Effector memory CD8-positive, alpha-beta T cell (primary cell): Measurements from ENCODE around the gene TBC1D32.
"Not testable (repeated sequence)": the region's sequence is repeated elsewhere in the genome, so short reads cannot be mapped to it uniquely, and the experiment has no call there.

ENCODE experiments used
- ATAC-seq: fragments of 150-1000 bp; cut with Tn5 transposase; replicated peaks from 2 replicates; pipeline ENCODE4 v1.10.0; 2021; ENCODE audit warnings: mild to moderate bottlenecking, moderate library complexity
- DNase-seq, 3 experiments: peaks; one replicate each; pipeline ENCODE4 v3.0.0; 2021
- H3K27ac Mint-ChIP-seq, 2 donors: one replicate each; pipeline ENCODE4 v1.8.0; 2022; ENCODE audit warnings: mild to moderate bottlenecking in 2 of 2, mixed read lengths in 2 of 2, moderate library complexity in 2 of 2
- H3K27me3 Mint-ChIP-seq, 2 donors: one replicate each; pipeline ENCODE4 v1.8.0; 2022; ENCODE audit warnings: mixed read lengths in 2 of 2
- H3K36me3 Mint-ChIP-seq: one replicate; pipeline ENCODE4 v1.8.0; 2022; ENCODE audit warnings: mild to moderate bottlenecking, moderate library complexity, mixed read lengths; ENCODE audit not compliant: insufficient read depth
- H3K4me1 Mint-ChIP-seq, 2 donors: one replicate each; pipeline ENCODE4 v1.8.0; 2022; ENCODE audit warnings: low read depth in 2 of 2, mixed read lengths in 2 of 2
- H3K4me3 Mint-ChIP-seq, 2 donors: one replicate each; pipeline ENCODE4 v1.8.0; 2022; ENCODE audit warnings: mild to moderate bottlenecking in 2 of 2, mixed read lengths in 2 of 2, moderate library complexity in 2 of 2
- H3K9me3 Mint-ChIP-seq, 2 donors: one replicate each; pipeline ENCODE4 v1.8.0; 2022; ENCODE audit warnings: mixed read lengths in 2 of 2

TBC1D32 gene

DNA sequence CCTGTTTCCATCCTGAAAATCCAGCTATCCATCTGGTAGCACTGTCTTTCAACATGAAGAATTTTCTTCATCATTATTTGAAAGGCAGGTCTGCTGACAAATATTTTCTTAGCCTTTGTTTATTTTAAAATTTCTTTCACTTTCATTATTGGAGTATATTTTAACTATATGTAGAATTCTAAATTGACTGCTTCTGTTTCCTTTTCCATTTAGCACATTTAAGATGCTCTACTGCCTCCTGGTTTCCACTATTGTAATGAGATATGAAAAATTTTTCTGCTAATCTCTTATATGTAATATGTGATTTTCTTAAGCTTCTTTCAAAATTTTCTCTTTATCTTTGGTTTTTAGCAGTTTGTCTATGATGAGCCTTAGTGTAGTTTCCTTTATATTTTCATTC is 97.3 kb downstream of the TBC1D32 start:
- Mint-ChIP-seq H3K36me3 (peaks cover 8% of the 10 kb centered on the region), H3K4me3 (no peak overlapping the region), H3K4me1 (no peaks in the 10 kb centered on the region), H3K9me3 (peaks cover 2 to 10% of the 10 kb centered on the region in 2 donors), H3K27me3 (no peaks in the 10 kb centered on the region), H3K27ac (no peak overlapping the region)
- DNase-seq, result no peak
- ATAC-seq, result no peak

- Mint-ChIP-seq H3K4me1 (no peaks in the 10 kb centered on the region), H3K27me3 (no peaks in the 10 kb centered on the region), H3K9me3 (peaks cover 2 to 10% of the 10 kb centered on the region in 2 donors), H3K27ac (no peak overlapping the region), H3K4me3 (no peak overlapping the region), H3K36me3 (peaks cover 8% of the 10 kb centered on the region)
- ATAC-seq, result no peak
- no peak for DNase-seq
Observed at GRCh38 chr6:121235386-121235785, 98.9 kb downstream of the TBC1D32 start.

DNA sequence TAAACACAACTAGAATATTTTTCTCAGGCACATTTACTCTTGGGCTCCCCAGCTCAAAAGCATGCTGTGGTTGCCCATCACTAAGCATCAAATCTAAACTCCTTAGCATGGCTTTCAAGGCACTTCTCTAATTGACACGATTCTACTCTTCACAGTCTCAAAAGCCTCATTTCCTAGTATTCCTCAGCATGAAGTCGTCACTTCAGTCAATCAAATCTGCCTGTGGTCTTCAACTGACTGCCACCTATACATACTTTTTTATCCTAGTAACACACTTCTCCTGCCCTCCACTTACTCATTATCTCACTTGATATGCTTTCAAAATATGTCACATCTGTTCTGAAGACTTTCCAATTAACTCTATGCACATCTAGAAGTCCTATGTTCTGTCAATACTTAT is 110.3 kb downstream of the TBC1D32 start:
- H3K36me3 Mint-ChIP-seq, result no peaks in the 10 kb centered on the region
- H3K4me1 Mint-ChIP-seq, result no peaks in the 10 kb centered on the region
- no peak overlapping the region for H3K4me3 Mint-ChIP-seq
- no peaks in the 10 kb centered on the region for H3K27me3 Mint-ChIP-seq
- H3K27ac Mint-ChIP-seq, result no peak overlapping the region
- ATAC-seq, result no peak
- no peak for DNase-seq
- H3K9me3 Mint-ChIP-seq, result peaks cover 0 to 3% of the 10 kb centered on the region in 2 donors

- Mint-ChIP-seq H3K27me3 (no peaks in the 10 kb centered on the region), H3K36me3 (no peaks in the 10 kb centered on the region), H3K9me3 (peaks cover 0 to 6% of the 10 kb centered on the region in 2 donors), H3K4me3 (no peak overlapping the region), H3K4me1 (no peaks in the 10 kb centered on the region), H3K27ac (no peak overlapping the region)
- no peak for ATAC-seq
- DNase-seq, result no peak
Observed at GRCh38 chr6:121223212-121223611, 111.1 kb downstream of the TBC1D32 start.

GRCh38 chr6:121222656-121223055 is 111.6 kb downstream of the TBC1D32 start:
- ATAC-seq, result no peak
- no peak overlapping the region for H3K27ac Mint-ChIP-seq
- peaks cover 2 to 12% of the 10 kb centered on the region in 2 donors for H3K9me3 Mint-ChIP-seq
- no peaks in the 10 kb centered on the region for H3K36me3 Mint-ChIP-seq
- H3K27me3 Mint-ChIP-seq, result no peaks in the 10 kb centered on the region
- H3K4me3 Mint-ChIP-seq, result no peak overlapping the region
- no peak for DNase-seq
- H3K4me1 Mint-ChIP-seq, result no peaks in the 10 kb centered on the region

DNA sequence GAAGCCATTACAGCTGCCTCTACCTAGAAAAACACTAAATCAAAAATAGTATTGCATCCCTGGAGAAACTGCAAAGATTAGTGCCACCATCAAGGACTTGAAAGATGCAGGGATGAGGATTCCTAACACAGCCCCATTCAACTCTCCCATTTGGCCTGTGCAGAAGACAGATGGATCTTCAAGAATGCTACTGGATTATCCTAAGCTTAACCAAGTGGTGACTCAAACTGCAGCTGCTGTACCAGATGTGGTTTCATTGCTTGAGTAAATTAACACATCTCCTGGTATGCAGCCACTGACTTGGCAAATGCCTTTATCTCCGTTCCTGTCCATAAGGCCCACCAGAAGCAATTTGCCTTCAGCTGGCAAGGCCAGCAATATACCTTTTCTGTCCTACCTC is 117.4 kb downstream of the TBC1D32 start:
- no peaks in the 10 kb centered on the region for H3K36me3 Mint-ChIP-seq
- ATAC-seq, result no peak

GRCh38 chr6:121213341-121213740 is 120.9 kb downstream of the TBC1D32 start:
- DNase-seq, H3K27me3 Mint-ChIP-seq, H3K9me3 Mint-ChIP-seq, H3K4me1 Mint-ChIP-seq, ATAC-seq, H3K4me3 Mint-ChIP-seq, H3K36me3 Mint-ChIP-seq, H3K27ac Mint-ChIP-seq: not testable (repeated sequence)

More for the DNA sequence above, 117.4 kb downstream of the TBC1D32 start:
- Mint-ChIP-seq H3K4me1 (no peaks in the 10 kb centered on the region), H3K4me3 (no peak overlapping the region), H3K9me3 (peaks cover 2 to 13% of the 10 kb centered on the region in 2 donors), H3K27ac (no peak overlapping the region), H3K27me3 (no peaks in the 10 kb centered on the region)
- no peak for DNase-seq

GRCh38 chr6:121210943-121211342 is 123.3 kb downstream of the TBC1D32 start:
- no peak for DNase-seq
- Mint-ChIP-seq H3K27me3 (no peaks in the 10 kb centered on the region), H3K36me3 (no peaks in the 10 kb centered on the region), H3K4me1 (no peaks in the 10 kb centered on the region), H3K4me3 (no peak overlapping the region), H3K9me3 (no peaks in the 10 kb centered on the region), H3K27ac (no peak overlapping the region)
- no peak for ATAC-seq

DNA sequence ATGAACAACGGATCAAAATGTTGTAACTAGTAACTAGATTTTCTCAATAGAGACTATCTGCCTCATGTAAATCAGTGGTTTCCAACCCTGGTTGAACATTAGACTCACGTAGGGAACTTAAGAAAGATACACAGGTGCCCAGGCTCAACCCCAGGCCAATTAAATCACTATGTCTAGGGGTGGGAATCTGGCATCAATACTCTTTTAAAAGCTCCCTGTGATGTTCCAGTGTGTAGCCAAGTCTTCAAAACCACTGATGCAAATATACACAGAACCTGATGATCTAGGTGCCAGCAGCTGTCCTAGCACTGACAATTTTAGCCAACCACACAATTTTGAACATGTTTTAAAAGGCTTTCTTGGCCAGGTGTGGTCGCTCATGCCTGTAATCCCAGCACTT is 128.7 kb downstream of the TBC1D32 start:
- H3K4me1 Mint-ChIP-seq, result no peaks in the 10 kb centered on the region
- no peaks in the 10 kb centered on the region for H3K9me3 Mint-ChIP-seq
- no peak overlapping the region for H3K27ac Mint-ChIP-seq
- H3K4me3 Mint-ChIP-seq, result no peak overlapping the region
- H3K27me3 Mint-ChIP-seq, result no peaks in the 10 kb centered on the region
- no peaks in the 10 kb centered on the region for H3K36me3 Mint-ChIP-seq
- ATAC-seq (no peak), DNase-seq (no peak)

- Mint-ChIP-seq H3K27me3 (no peaks in the 10 kb centered on the region), H3K4me1 (no peaks in the 10 kb centered on the region), H3K4me3 (no peak overlapping the region), H3K9me3 (no peaks in the 10 kb centered on the region), H3K36me3 (peaks cover 3% of the 10 kb centered on the region), H3K27ac (no peak overlapping the region)
- ATAC-seq (no peak), DNase-seq (no peak)
Observed at GRCh38 chr6:121201105-121201504, 133.2 kb downstream of the TBC1D32 start.

DNA sequence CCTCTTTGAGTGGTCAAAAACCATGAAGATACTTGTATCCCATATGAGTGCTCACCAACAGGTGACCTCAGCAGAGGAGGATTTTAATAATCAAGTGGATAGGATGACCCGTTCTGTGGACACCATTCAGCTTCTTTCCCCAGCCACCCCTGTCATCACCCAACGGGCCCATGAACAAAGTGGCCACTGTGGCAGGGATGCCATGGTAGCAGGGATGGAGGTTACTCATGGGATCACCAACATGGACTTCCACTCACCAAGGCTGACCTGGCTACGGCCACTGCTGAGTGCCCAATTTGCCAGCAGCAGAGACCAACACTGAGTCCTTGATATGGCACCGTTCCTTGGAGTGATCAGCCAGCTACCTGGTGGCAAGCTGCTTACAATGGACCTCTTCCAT is 138.2 kb downstream of the TBC1D32 start:
- H3K4me1 Mint-ChIP-seq, H3K27me3 Mint-ChIP-seq, DNase-seq, ATAC-seq, H3K9me3 Mint-ChIP-seq, H3K4me3 Mint-ChIP-seq, H3K36me3 Mint-ChIP-seq, H3K27ac Mint-ChIP-seq: not testable (repeated sequence)

DNA sequence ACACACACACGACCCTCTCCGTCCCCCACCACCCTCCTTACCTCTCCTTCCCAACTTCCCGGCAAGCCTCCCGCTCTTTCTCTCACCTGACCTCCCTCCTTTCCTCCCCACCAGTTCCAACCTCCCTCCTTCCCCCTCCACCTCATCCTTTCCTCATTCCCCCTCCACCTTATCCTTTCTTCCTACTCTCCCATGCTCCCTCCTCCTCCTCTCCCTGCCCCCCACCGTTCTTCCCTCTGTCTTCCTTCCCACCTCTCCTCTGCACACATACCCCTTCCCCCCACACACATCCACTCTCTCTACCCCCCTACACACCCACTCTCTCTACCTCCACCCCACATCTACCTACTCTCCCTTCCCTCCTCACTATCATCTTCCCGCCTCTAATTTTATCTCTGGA is 144.2 kb downstream of the TBC1D32 start:
- H3K27ac Mint-ChIP-seq, result no peak overlapping the region

GRCh38 chr6:121188356-121188755 is 145.9 kb downstream of the TBC1D32 start:
- H3K4me1 Mint-ChIP-seq, result no peaks in the 10 kb centered on the region
- no peaks in the 10 kb centered on the region for H3K27me3 Mint-ChIP-seq
- no peak overlapping the region for H3K27ac Mint-ChIP-seq
- no peaks in the 10 kb centered on the region for H3K36me3 Mint-ChIP-seq
- H3K4me3 Mint-ChIP-seq, result no peak overlapping the region
- ATAC-seq (no peak), DNase-seq (no peak)
- H3K9me3 Mint-ChIP-seq, result no peaks in the 10 kb centered on the region

More for the DNA sequence above, 144.2 kb downstream of the TBC1D32 start:
- Mint-ChIP-seq H3K27me3 (no peaks in the 10 kb centered on the region), H3K4me1 (no peaks in the 10 kb centered on the region), H3K4me3 (no peak overlapping the region), H3K9me3 (no peaks in the 10 kb centered on the region), H3K36me3 (no peaks in the 10 kb centered on the region)
- DNase-seq, result no peak
- ATAC-seq, result no peak

GRCh38 chr6:121187833-121188200 is 146.5 kb downstream of the TBC1D32 start:
- no peaks in the 10 kb centered on the region for H3K4me1 Mint-ChIP-seq
- H3K27me3 Mint-ChIP-seq, result no peaks in the 10 kb centered on the region
- no peak overlapping the region for H3K4me3 Mint-ChIP-seq
- H3K27ac Mint-ChIP-seq, result no peak overlapping the region
- no peaks in the 10 kb centered on the region for H3K9me3 Mint-ChIP-seq
- DNase-seq, result no peak
- no peak for ATAC-seq
- H3K36me3 Mint-ChIP-seq, result no peaks in the 10 kb centered on the region

GRCh38 chr6:121187200-121187832 is 147.0 kb downstream of the TBC1D32 start:
- Mint-ChIP-seq H3K27ac (no peak overlapping the region), H3K36me3 (no peaks in the 10 kb centered on the region), H3K27me3 (no peaks in the 10 kb centered on the region), H3K4me3 (no peak overlapping the region), H3K4me1 (no peaks in the 10 kb centered on the region), H3K9me3 (no peaks in the 10 kb centered on the region)
- ATAC-seq (no peak), DNase-seq (no peak)
